ENCODE measurements around the gene PTPRM.

The PTPRM gene

DNA sequence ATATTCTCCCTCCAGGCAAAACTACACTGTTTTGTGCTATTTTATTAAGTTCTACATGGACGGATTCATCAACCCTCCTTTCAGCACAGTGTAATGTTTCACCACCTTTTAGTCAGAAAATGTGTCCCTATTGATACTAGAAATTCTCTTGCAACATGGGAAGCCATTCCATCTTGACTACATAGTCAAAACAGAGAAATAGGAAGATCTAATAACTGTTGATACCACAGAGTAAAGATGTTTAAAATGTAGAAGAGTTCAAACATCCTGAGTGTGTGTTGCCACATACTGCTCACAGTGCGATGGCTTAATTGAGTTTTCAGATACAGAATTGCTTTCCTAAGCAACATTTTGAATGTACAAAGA is 549.9 kb downstream of the PTPRM start:
- no peak for DNase-seq (ENCODE audit: low read depth)

DNA sequence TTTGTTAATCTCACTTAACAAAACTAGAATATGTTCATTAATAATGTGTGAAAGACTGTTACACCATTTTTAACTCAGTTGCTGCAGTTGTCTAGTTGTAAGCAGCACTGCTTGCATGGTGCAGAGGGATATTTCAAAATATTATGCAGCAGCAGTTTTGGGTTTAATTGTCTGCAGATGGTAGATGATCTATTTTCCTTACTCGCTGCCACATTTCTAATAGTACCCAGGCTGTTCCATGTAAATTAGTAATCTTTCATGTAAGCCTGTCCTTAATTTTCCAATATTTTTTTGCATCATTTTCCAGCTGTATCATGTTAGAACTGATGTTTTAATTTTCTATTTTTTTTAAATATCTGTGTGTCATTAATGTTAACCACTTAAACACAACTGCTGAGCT is 554.0 kb downstream of the PTPRM start:
- DNase-seq (ENCODE audit: low read depth) = no peak

DNA sequence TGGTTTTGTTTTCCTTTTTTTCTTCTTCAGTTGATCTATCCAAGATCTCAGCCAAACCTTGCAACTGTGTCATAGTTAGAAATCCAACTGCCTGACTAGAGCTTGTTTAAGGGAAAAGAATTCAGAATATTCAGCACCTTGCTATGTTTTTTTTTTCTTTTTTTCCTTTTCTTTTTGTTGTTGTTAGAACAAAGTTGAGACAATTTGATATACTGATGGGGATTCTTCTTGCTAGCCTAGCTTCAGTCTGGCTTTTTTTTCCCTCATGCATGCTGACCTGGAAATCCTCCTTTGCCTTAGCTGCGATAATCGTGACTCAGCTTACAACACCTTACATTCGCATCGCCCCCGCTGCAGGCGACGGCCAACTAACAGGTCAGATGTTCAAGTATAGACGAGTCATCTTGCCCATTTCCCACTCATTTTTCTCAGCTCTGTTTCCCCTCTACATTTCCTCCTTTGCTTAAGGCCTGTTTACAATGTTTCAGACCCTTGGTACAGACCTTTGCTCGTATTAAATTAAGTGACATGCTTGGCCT is 554.9 kb downstream of the PTPRM start:
- DNase-seq (ENCODE audit: low read depth) = no peak

DNA sequence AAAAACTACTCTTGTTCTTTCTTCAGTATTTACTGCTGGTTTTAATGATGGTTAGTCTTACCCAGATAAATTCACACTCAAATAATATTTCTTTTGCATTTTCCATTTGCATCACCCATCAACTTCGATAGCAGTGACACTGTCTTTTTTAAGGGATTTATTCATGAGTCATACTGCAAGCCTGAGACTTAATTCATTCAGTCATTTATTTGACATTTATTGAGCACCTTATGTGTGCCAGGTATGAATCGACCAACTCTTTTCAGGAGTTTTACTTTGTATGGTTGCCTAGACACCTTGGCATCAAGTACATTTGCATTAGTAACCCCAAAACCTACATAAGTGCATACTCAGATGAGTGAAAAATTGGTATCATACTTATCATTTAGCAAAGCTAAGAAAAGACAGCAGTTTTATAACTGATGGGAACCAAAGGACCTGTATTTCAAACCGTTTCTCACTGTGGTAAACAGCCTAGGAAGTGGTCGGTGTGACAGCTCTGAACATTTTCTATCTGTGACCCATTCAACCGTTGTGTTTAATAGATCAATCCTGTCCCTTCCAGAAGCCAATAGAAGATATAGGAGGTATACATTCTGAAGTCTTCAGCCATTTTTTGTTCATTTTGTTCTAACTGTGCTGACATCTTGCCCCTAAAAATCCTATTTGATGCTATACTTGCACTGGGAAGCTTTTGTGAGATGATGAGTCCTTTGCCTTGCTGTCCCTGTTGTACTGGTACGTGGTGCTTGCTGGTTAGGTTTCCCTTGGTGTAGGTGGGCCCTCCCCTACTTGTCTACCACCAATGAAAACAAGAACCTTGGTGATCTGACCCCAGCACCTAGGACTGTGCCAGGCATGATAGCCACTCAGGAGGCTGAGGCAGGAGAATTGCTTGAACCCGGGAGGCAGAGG is 557.4 kb downstream of the PTPRM start:
- no peak for DNase-seq (ENCODE audit: low read depth)

DNA sequence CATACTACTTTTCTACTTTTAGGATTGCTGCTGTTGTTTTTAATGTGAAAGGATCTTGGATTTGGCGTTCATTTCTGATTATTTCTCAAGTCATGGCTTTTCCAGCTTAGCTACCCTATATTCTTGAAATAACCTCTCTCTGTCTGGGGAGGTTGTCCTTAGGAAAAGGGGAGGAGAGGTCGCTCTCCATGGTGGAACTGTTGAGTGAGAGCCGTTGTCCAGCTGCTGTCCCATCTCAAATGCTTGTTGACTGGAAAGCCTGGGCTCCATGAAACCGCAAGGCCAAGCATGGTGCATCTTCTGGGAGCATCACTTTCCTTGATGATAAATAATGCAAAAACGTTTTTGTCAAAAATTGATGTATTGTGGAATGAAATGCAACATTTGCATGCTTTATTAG is 563.0 kb downstream of the PTPRM start:
- no peak for DNase-seq (ENCODE audit: low read depth)

DNA sequence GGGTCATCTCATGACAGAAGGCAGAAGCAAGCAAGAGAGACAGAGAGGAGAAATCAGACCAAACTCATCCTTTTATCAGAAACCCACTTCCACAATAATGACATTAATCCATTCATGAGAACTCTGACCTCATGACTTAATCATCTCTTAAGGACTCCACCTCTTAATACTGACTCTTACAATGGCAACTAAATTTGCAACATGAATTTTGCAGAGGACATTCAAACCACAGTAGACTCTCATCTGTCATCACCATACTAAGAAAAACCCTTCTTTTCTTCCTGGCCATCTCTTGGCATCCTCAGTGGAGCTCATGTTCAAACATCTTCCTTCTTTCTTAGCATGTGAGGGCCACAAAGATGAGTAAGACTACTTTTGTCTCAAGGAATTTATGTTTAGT is 565.9 kb downstream of the PTPRM start:
- DNase-seq (ENCODE audit: low read depth) = no peak

DNA sequence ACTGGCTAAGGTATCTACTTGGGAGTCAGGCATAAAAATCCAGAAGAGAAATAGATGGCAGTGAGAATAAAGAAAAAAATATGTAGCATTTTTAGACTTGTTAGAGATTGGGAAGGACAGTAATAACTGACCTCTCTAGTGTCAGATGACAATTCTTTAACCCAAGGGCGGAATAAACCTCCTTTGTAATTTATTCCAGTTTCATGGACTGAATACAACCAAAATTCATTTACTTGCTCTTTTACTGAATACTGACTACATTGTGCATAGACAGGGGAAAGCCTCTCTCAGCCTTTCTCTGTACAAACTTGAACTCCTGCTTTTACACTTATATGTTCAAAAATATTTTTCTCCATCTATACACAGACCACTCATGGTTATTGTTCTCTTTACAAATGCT is 566.8 kb downstream of the PTPRM start:
- DNase-seq (ENCODE audit: low read depth) = no peak

DNA sequence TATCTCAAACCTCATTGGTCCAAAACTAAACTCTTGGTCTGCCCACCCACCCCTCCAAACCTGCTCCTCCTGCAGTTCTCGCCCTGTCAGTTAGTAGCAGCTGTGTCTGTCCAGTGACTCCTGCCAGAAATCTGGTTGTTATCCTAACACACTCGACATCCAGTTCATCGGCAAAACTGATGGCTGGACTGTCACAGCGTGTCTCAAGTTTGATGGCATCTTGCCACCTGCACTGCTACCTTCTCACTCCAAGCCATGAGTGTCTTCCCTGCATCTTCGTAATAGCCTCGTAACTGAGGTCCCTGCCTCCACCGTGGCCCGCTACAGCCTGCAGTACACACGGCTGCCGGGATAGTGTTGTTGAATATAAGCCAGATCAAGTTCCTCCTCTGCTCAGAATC is 572.0 kb downstream of the PTPRM start:
- no peak for DNase-seq (ENCODE audit: low read depth)

DNA sequence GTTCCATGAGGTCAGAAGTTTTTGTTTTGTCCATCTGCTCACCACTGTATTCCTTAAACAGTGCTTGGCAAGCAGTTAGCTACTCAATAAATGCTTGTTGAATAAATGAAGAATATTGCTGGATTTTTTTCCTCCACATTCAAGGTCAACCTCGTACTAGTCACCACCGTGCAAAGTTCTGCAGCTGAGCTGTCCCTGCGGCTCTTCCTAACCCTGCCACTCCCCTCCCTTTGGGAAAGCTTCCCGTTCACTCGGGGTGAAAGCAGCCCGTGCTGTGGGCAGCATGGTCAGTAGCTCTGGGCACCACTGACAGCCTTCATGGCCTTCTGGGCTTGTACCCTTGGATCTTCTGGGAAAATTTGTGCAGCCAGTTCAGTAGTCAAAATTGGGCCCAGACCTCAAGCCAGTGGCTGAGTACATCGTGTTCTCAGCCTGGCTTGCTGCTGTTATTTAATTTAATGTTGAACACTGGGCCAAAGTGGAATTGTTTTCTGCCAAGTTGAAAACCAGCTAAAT is 572.8 kb downstream of the PTPRM start:
- DNase-seq (ENCODE audit: low read depth) = no peak

DNA sequence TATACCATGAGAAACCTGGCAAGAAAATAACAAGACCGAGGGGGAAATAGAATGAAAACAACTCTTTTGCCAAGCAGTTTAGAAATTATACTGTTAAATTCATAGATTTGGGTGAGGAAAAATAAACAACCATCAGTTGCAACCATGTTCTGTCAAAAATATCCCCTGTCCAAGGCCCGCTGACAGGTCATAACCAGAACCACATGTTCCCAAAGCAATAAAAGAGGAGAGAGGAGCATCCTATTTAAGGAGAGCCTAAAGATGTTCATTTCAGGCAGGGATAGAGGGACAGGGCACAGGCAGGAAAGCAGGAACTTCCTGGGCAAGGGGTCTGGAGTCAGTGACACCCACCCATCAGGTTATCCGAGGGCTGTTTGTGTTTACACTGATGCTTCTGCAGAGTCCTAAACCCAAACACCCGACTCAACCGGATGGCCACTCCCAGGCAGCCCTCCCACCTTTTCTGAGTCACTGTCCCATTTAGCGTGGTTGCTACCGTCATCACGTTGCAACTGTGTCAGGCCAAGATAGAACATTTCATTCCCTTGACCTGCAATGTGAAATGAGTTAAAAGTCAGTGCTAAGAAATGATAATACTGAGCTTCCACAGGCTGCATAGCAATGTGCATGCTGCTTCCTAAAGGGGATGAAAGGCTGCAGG is 573.9 kb downstream of the PTPRM start:
- DNase-seq (ENCODE audit: low read depth) = no peak

DNA sequence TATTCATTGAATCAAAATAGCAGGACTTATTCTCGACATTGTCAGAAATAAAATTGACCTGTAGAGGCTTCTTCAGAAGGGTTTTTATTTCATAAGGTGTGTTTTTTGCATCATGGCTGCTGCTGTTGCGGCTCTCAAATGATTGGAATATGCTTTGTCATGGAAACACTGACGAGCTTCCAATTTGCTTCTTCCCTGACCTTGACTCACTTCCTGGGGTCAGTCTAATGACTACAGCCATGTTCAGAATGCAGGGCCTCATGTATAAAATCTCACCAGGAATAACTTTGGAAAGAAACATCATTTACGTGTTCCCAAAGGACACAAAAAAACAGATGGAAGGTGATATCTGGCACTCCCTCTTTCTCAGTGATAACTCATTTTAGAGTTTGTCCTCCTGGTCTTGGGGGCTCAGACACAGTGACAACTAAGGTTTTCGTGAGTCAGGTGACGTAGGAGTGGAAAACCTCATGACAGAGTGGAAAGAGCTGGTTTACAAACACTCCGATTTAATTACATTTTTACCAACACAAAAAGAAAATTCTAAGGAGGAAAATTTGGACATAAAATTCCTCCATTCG is 575.1 kb downstream of the PTPRM start:
- DNase-seq (ENCODE audit: low read depth) = no peak

DNA sequence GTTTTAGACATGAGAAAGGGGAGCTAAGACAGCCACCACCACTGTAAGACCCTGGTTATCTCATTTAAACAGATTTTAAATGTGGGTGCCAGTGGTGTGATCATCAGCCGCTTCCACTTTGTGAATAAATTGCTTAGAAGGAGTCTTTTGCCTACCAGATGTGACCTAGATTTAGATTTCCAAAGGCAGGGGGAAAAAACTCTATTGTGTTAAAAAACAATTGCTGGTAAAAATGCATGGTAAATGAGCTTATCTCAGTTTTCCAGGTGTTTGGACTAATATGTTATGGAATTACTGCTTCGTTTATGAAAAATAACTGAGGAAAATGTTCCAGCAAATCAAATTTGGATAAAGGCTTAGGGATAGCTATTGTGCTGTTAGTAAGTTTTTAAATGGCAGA is 575.8 kb downstream of the PTPRM start:
- DNase-seq (ENCODE audit: low read depth) = no peak

DNA sequence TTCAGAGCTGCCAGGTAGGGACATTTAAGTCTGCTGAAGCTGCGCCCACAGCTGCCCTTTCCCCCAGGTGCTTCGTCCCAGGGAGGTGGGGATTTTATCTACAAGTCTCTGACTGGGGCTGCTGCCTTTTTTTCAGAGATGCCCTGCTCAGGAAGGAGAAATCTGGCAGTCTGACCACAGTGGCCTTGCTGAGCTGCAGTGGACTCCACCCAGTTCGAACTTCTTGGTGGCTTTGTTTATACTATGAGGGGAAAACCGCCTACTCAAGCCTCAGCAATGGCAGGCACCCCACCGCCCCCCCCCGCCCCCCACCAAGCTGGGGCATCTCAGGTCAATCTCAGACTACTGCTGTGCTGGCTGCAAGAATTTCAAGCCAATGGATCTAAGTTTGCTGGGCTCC is 584.1 kb downstream of the PTPRM start:
- DNase-seq (ENCODE audit: low read depth) = no peak

DNA sequence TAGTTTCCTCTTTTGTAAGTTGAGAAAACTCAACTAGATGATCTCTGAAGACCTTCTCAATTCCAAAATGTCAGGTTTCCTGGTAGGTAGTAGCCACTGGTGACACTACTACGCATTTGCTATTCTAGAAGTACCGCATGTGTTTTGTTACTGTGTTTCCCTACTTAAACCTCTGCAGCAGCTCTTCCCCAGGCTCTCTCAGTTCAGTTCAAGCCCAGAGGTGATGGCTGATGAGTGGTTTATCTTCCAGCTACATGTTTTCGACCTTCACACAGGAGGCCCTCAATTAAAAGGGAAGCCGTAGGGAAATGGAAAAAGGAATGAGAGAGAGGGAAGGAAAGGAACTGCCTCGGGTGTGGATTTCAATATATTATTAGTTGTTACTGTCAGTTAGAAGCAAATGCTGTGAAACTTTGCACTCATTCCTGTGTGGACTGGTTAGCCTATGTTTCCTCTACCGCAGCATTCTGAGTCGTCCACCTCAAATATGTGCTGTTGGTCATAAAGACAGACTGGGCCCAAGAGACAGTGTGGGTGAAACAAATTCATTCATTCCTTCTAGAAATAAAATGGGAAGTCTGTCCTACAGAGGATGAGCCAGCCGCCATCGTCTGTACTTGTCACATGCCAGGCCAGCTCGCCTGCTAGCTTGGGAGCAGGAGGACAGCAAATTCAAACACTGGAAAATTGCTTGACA is 586.9 kb downstream of the PTPRM start:
- no peak for DNase-seq (ENCODE audit: low read depth)

DNA sequence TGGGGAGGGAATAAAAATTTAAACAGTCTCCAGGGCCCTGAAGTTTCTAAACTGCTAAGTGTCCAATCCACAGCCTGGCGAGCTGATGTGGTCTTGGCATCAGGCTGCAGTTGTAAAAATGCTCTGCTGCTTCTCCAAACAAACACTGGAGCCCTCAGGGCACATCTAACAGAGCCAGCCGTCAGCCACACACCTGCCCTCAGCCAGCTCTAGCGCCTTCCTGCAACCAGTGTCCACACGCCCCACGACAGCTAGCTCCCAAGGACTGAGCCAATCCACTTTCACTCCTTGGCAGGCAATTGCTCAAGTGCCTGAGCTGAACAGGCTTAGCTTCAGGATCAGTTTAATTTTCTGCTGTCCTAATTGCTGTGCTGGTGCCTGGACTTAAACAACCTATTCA is 595.7 kb downstream of the PTPRM start:
- no peak for DNase-seq (ENCODE audit: low read depth)

DNA sequence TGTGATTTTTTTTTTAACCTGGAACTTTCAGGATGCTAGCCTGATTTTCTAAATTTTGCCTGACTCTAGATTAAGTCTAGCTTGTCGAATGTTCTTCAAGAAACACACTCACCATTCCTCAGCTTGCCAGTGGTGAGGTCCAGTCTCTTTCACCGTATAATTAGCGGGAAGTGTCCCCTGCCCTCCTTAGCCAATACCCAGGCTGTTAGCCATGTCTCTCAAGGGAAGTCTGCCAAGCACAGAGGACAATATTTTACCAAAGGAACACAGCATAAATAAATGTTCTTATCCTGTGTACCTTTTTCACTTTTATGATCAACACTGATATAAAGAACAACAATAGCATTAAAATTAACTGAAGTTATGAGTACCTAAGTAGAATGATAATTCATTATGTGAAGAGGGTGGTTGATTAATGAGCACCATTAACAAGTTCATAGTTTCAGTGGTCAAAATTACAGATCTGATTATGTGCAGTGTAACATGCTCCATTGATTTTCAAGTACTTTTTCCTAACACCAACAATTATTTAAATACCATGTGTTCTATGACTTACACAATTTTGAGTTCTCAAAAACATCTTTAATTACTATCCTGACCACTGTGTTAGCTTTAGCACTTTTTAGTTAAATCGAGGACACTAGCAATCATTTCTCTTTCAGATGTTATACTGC is 596.3 kb downstream of the PTPRM start:
- no peak for DNase-seq (ENCODE audit: low read depth)

DNA sequence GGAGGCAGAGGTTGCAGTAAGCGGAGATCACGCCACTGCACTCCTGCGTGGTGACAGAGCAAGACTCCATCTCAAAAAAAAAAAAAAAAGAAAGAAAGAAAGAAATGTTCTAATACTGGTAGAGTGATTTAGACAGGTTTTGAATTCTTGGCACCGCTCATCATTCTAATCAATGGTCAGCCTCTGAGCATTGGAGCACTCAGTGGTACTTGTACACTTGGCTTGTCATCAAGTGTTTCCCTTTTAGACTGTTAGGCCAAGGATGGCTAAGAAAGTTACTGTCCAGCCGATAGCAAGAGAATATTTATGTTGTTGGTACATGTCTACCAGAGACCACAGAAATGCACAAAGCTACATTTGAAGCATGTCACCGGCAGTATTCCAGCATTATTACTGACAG is 598.0 kb downstream of the PTPRM start:
- no peak for DNase-seq (ENCODE audit: low read depth)

DNA sequence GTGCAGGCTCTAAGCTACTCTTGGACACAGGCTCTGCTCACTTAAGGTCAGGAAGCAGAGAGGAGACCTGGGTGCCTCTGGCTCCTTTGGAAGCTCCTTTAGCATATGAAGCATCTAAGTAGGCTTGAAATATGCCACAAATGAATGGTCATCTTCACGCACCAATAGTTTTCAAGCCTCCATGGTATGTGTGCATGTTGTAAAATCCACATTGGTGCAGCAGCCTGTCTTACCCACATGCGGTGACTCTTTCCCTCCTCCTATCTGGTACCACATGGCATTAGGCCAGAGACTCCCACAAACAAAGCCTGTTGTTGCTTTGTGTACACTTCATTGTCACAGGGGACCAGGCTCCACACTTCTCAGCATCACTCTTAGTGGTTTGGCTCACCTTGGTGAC is 599.9 kb downstream of the PTPRM start:
- no peak for DNase-seq (ENCODE audit: low read depth)

DNA sequence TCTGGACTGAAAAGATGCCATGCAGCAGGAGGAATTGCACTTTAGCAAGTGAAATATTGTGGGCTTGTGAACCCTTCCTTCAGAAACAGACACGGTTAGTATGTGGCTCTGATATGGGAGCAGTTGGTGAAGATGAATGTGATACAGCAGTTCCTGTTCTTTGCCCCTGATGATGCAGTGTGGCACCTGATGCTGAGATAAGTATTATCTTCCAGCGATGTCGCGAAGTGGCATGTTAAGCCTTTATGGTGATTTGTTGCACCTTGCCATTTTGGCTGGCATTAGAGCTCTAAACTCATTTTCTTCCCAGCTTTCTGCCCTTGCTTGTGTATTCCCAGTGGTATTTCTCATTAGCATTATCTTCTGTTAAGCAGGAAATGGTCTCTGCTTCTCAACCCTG is 600.6 kb downstream of the PTPRM start:
- no peak for DNase-seq (ENCODE audit: low read depth)

DNA sequence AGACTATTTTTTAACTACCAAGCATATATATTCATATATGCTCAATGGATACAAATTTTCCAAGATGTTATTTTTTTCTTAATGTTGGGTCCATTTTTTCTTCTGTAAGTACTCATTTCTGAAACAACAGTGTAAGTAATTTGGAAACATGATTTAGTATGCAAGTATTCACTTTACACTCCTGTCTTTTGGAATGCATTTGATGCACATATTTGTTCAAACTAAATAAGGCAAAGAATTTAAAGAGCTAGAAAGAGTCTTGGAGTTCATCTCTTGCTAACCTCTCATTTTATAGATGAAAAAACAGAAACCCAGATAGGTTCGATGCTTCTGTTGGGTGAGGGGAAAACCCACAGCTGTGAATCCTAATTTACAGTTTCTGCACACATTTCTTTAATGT is 602.6 kb downstream of the PTPRM start:
- no peak for DNase-seq (ENCODE audit: low read depth)

DNA sequence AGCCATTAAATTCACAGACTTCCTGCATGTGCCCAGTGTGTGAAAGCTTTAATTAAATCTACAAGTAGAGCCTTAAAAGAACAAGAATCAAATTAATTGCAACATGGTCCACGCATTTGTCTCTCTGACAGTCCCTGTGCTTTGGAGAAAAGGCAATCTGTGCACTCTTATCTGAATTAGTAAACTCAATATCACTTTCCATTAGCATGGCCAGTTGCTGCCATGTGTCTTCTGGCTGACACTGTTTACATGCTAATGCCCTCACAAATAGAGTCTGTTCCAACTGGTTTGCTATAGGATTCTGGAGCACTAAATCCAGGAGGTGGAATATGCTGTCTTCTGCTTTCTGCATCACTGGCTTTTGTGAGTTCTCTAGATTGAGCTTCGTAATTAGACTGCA is 607.7 kb downstream of the PTPRM start:
- no peak for DNase-seq (ENCODE audit: low read depth)

Measured in activated gamma-delta T cell treated with anti-CD3 and anti-CD28 coated beads, Interleukin-2, amount 50 U/mL, for 16 hours (primary cell).